Urinary bladder (tissue), 4 donors: Measurements from ENCODE around the gene PCDH17. TPM values are rescaled to one million over a fixed set of nuclear protein-coding genes. Genes with fewer than 3 reads are reported as not detected.
A peak's percentile ranks its signal among the peaks of the same experiment; 100 is the strongest.

Source experiments
- DNase-seq: peaks from one replicate; pipeline ENCODE4 v3.0.0-alpha.2; 2015; ENCODE audit errors: extremely low spot score
- H3K27ac ChIP-seq: one replicate; pipeline ENCODE4 v1.5.1; 2013; ENCODE audit warnings: low read depth, mild to moderate bottlenecking, moderate library complexity
- H3K36me3 ChIP-seq: one replicate; pipeline ENCODE4 v1.6.1; 2013; ENCODE audit warnings: mild to moderate bottlenecking, moderate library complexity; ENCODE audit not compliant: insufficient read depth
- H3K4me1 ChIP-seq: one replicate; pipeline ENCODE4 v1.6.1; 2013; ENCODE audit warnings: mild to moderate bottlenecking, moderate library complexity; ENCODE audit not compliant: insufficient read depth
- H3K4me3 ChIP-seq: one replicate; pipeline ENCODE4 v1.5.1; 2013; ENCODE audit warnings: low read depth, low read length
- WGBS: extraction: QIAGEN DNeasy Blood & Tissue Kit; methylation state at CpG from one replicate; pipeline ENCODE4 v1.1.7; 2013; 5-methylcytosine and 5-hydroxymethylcytosine counted together
- polyA plus RNA-seq: library from polyadenylated mRNA; stranded (reverse); fragments of 200-250 nt; gene quantifications from one replicate; pipeline ENCODE4 v1.2.3, GENCODE V29; 2013
- total RNA-seq: library from RNA; depleted of rRNA; stranded (reverse); fragments of >200 nt; gene quantifications from one replicate; pipeline ENCODE4 v1.2.3, GENCODE V29; 2014
- donor health status: healthy with polysubstance abuse.
- donor health status: healthy.

The PCDH17 gene
- total and polyA plus RNA-seq, 2 donors: 3.5 to 12.4 TPM

DNA sequence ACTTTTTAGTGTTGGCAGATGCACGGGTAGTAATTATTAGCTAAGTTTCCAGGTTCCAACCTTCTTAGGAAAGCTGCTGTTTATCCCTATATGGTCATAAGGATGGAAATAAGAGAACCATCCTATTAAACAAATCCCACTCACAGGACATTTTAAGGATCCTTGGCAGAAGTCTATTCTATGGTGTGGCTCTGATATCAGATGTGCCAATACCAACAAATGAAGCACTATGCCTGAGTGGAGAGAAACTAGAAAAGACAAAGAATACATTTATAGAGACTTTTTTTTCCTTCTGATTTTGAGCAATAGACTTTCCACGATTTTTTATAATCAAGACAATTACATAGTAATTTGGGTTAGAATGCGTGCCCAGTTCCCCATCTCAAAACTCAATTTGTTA lies 12.6 kb downstream of the PCDH17 start:
- Histone ChIP-seq H3K4me1 (no peaks in the 10 kb centered on the region), H3K36me3 (no peaks in the 10 kb centered on the region), H3K27ac (no peak overlapping the region), H3K4me3 (no peak overlapping the region)
- WGBS: 79% methylated on average over 3 of the region's 3 CpGs
- no peak for DNase-seq

DNA sequence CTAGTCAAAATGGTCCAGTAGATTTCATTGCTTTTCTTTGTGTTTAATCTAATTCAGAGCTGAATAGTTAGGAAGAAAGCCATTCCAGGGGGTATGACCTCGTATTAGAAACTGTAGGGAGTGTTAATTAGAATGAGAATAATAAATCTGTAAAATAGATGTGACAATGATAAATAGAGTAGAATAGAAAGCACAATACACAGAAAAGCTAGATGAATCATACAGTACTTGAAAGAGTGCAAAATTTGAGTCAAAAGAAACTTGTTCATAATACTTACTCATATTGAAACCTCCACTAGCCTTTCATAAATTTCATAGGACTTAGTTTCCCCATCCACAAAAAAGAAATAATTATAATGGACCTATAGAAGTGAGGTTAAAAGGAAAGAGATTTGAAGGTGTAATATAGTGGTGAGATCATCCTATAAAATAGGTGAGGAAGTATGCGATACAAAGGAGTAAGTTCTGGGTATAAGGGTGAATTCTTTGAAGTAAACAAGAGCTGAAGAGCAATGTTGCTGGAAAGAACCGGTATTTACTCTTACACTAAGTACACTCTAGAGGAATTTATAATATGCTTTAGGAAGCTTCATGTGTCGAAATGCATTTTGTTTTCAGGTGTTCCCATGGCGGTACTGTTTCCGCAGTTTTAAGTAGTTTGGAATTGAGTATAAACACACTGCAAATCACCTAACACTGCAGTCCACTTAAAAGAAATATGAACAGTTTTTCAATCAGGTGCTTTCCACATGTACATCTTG lies 21.9 kb downstream of the PCDH17 start:
- Histone ChIP-seq H3K27ac (no peak overlapping the region), H3K36me3 (no peaks in the 10 kb centered on the region)
- 84% methylated on average over 6 of the region's 6 CpGs for WGBS

DNA sequence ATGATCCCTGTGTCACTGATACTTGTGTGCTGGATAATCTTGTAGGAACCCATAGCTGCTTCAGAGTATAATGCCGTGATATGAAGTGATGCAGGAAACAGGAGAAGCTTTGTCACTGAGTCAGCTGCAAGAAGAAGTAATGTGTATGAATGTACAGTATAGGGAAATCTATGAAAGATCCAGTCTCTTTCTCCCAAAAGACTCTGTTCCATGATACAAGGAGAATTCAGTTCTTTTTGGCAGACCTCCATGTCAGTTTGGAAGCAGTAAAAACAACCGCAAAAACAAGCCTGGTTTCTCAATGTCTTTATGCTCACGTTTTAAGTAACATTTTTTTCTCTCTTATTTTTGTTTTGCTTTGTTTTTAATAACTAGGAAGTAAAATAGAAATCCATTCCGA lies 33.9 kb downstream of the PCDH17 start:
- Histone ChIP-seq H3K36me3 (no peaks in the 10 kb centered on the region), H3K4me3 (no peak overlapping the region), H3K27ac (no peak overlapping the region), H3K4me1 (no peaks in the 10 kb centered on the region)
- WGBS: 61% methylated on average over 4 of the region's 4 CpGs
- DNase-seq: no peak

More for the DNA sequence above, 21.9 kb downstream of the PCDH17 start:
- Histone ChIP-seq H3K4me3 (no peak overlapping the region), H3K4me1 (no peaks in the 10 kb centered on the region)
- DNase-seq: no peak

DNA sequence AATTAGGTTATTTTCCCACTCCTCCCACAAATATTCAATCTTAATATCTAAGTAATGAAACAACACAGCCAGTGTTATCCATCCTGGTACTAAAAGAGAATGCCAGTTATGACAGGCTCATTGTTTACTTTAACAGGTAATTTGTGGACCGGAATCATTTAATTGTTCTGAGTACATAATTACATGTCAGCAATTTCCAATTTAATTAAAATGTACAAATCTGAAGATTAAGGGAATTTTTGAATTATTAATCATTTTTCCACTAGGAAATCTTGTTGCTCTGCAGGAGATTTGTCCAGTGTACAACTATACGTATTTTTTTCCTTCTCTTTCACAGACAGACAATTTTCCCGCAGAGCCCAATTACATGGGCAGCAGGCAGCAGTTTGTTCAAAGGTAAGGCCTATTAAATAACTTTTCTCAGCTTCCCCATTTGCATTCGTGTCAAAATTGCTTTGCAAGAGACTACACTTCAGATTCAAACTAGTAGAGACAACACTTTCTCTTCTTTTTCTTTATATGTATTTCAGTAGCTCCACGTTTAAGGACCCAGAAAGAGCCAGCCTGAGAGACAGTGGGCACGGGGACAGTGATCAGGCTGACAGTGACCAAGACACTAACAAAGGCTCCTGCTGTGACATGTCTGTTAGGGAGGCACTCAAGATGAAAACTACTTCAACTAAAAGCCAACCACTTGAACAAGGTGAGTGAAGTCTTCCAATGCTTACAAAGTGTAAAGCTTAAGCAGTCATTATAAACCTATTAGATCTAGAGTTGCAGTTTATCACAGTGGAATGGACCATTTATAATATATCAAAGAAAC lies 34.8 kb downstream of the PCDH17 start:
- WGBS: 84% methylated on average over 6 of the region's 6 CpGs
- DNase-seq: no peak

DNA sequence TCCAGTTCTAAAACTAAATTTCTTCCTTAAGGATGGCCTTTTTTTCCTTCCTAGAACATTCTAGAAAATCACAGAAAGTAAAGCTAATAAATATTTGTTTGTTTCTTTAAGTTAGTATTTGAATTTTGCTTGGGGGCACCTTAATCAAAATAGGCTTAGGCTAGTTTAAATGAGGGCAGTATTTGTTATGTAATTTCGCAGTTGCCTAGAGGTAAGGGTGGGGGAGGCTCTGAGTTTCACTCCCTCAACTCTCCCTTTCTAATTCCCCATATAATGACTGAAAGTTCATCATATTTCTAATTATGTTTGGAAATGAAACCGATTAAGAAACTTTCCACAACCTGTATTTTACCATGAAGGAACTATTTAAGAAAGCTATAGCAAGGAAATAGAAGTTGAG lies 40.6 kb downstream of the PCDH17 start:
- Histone ChIP-seq H3K27ac (no peak overlapping the region), H3K36me3 (no peaks in the 10 kb centered on the region), H3K4me3 (no peak overlapping the region), H3K4me1 (no peaks in the 10 kb centered on the region)
- 87% methylated on average over 2 of the region's 2 CpGs for WGBS
- no peak for DNase-seq

More for the DNA sequence above, 34.8 kb downstream of the PCDH17 start:
- Histone ChIP-seq H3K4me1 (no peaks in the 10 kb centered on the region), H3K36me3 (no peaks in the 10 kb centered on the region), H3K4me3 (no peak overlapping the region), H3K27ac (no peak overlapping the region)

DNA sequence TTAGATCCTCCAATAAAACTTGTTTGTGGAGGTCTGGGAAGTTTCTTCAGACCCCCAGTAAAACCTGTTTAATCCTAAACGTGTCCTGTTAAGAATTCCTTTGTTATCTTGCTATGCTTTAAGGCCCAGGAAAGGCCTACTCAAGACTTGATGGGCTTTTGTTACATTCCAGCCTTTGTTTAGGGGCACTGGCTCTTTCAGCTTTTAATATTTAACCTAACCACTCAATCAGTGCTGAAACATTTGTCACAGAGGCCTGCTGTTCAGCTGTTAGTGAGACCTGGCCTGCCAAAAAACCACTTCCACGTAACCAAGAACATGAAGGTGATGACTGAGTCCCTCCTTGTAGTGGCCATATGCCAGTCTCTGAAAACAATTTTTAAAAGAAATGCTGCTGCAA lies 41.7 kb downstream of the PCDH17 start:
- no peaks in the 10 kb centered on the region for H3K4me1 ChIP-seq
- DNase-seq: no peak
- WGBS: 59% methylated on average over 2 of the region's 2 CpGs

DNA sequence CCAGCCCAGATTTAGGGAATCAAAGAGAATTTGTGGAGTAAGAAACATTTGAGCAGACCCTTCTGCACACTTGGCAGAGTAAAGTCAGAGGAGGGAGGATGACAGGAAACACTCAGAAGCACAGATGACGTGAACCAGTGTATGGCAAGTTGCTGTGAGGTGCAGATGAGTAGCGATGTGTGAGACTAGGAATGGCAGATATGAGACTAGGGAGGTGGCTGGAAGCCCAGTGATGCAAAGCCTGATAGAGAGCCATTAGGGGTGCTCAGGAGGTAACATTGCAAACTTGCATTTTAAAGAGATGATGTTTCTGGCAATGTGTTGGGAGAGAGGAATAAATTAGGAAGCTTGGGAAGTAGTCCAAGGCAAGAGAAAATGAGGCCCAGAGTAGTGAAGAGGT lies 44.0 kb downstream of the PCDH17 start:
- Histone ChIP-seq H3K4me3 (no peak overlapping the region), H3K36me3 (no peaks in the 10 kb centered on the region), H3K4me1 (no peaks in the 10 kb centered on the region), H3K27ac (no peak overlapping the region)
- 56% methylated on average over 2 of the region's 2 CpGs for WGBS
- DNase-seq: peak; percentile 10

More for the DNA sequence above, 41.7 kb downstream of the PCDH17 start:
- Histone ChIP-seq H3K36me3 (no peaks in the 10 kb centered on the region), H3K27ac (no peak overlapping the region), H3K4me3 (no peak overlapping the region)

DNA sequence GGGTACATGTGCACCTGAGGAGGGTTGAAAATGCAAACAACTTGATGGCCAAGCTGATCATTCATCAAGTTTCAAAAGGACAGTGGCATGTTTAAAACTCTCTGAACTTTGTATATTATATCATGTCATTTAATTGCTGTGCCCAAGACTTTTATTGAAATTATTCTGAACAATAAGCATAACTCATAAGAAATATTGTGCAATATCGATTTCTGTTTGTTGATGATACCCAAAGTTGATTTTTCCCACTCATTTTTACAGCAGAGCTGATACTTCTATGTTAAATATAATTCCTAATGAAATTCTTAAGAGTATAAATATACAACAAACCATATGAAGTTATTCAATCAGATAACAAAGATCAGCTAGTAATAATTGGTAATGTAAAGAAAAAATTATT lies 49.1 kb downstream of the PCDH17 start:
- no peak overlapping the region for H3K4me3 ChIP-seq
- H3K4me1 ChIP-seq: no peaks in the 10 kb centered on the region
- H3K36me3 ChIP-seq: no peaks in the 10 kb centered on the region
- 87% methylated on average over 1 of the region's 1 CpG for WGBS
- DNase-seq: no peak
- no peak overlapping the region for H3K27ac ChIP-seq

DNA sequence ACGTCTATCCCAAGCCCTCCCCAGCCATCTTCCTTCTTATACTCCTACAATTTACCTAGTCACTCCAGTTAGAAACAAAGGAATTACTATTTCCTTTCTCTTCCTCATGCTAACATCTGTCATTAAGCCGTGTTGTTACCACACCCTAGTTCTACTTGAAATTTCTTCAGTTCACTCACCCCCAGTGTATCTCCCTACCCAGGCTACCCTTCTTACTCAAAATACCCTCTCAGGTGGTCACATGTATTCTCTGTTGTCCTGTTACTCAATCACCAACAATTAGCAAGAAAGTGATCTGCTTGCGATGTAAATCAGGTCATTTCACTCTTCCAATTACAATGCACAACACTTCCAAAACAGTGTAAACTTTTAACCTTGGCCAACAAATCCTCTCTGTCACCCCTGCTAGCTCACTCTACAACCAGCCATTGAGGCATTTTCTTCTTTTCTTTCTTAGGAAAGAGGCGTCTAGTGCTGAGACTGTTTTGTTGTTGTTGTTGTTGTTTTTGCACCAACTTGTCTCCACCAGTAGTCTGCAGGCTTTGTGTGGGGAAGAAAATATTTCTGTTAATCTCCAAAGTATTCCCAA lies 50.7 kb downstream of the PCDH17 start:
- Histone ChIP-seq H3K36me3 (no peaks in the 10 kb centered on the region), H3K4me3 (no peak overlapping the region), H3K4me1 (no peaks in the 10 kb centered on the region), H3K27ac (no peak overlapping the region)
- DNase-seq: no peak
- 76% methylated on average over 4 of the region's 4 CpGs for WGBS

DNA sequence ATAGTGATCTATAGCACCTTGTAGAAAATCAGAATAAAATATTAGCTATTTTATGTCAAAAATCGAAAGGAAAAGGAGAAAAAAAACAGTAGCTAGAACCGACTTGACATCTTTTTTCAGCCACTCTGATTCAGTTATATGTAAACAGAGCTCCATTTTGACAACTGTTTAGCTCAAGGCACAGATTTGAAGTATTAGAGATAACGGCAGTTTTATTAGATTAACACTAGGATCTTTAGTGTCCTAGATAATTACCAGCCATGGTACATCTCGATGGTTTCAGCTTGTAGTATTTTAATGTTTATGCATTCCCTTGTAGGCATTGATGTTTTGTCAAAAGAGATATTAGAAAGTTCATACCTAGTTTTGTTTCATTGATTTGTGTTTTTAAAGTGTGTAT lies 67.3 kb downstream of the PCDH17 start:
- no peak for DNase-seq
- Histone ChIP-seq H3K4me1 (no peaks in the 10 kb centered on the region), H3K36me3 (no peaks in the 10 kb centered on the region), H3K4me3 (no peak overlapping the region), H3K27ac (no peak overlapping the region)
- WGBS: 39% methylated on average over 4 of the region's 4 CpGs

DNA sequence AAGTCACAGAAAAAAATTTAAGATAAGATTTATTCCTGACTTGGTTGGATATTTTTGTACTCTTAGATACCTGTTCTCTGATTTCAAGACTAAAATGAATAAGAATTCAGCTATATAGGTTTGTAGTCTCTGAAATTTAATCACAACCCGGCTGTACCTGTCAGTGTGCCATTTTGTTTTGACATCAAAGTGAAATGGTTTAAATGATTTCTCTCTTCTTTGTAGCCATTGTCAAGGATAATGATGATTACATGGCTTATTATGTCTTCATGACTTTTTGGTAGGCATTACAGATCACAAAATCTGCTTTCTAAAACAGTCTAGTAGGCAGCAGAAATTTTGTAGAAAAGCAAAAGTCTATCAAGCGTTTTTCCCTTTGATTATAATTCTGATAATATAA lies 72.5 kb downstream of the PCDH17 start:
- WGBS: 91% methylated on average over 2 of the region's 2 CpGs
- H3K4me3 ChIP-seq: no peak overlapping the region
- H3K27ac ChIP-seq: no peak overlapping the region
- no peaks in the 10 kb centered on the region for H3K4me1 ChIP-seq
- DNase-seq: no peak
- no peaks in the 10 kb centered on the region for H3K36me3 ChIP-seq

DNA sequence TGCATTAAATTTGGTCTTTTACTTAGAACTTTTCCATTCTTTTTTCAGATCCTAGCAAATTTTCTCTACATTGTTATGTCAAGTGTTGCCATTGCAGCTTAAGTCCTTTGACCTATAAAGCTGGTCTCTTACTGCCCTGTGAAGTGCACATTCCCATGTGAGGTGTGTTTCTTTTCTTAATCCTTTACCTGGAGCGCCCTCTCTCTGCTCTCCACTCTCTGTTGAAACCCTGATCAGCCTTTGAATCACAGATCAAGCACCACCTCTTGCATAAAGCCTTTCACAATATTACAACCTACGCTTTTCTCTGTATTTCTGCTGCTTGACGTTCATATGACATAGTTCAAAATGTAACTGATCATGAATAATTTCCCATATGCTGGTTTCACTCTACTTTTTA lies 84.8 kb downstream of the PCDH17 start:
- Histone ChIP-seq H3K4me1 (no peaks in the 10 kb centered on the region), H3K36me3 (no peaks in the 10 kb centered on the region), H3K27ac (no peak overlapping the region), H3K4me3 (no peak overlapping the region)
- DNase-seq: no peak
- 76% methylated on average over 3 of the region's 3 CpGs for WGBS

DNA sequence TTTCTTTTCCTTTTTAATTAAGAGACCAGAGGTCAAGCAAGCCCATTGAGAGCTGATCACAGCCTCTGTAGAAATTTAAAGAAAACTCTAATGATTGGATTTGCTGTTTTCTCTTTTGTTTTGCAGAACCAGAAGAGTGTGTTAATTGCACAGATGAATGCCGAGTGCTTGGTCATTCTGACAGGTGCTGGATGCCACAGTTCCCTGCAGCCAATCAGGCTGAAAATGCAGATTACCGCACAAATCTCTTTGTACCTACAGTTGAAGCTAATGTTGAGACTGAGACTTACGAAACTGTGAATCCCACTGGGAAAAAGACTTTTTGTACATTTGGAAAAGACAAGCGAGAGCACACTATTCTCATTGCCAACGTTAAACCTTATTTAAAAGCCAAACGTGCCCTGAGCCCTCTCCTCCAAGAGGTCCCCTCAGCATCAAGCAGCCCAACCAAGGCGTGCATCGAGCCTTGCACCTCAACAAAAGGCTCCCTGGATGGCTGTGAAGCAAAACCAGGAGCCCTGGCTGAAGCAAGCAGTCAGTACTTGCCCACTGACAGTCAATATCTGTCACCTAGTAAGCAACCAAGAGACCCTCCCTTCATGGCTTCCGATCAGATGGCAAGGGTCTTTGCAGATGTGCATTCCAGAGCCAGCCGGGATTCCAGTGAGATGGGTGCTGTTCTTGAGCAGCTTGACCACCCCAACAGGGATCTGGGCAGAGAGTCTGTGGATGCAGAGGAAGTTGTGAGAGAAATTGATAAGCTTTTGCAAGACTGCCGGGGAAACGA lies 93.1 kb downstream of the PCDH17 start:
- DNase-seq: no peak
- WGBS: 74% methylated on average over 12 of the region's 12 CpGs
- no peaks in the 10 kb centered on the region for H3K4me1 ChIP-seq

More for the DNA sequence above, 93.1 kb downstream of the PCDH17 start:
- no peak overlapping the region for H3K4me3 ChIP-seq
- H3K27ac ChIP-seq: no peak overlapping the region
- H3K36me3 ChIP-seq: no peaks in the 10 kb centered on the region
